ENCODE data around the gene IZUMO1.

IZUMO1 gene

GRCh38 chr19:48756686-48757085 is 10.0 kb upstream of the IZUMO1 start:
- H3K4me3 ChIP-seq (ENCODE audit: insufficient read depth, low read length, poor library complexity, severe bottlenecking), result no peak overlapping the region
- no peaks in the 10 kb centered on the region for H4K20me1 ChIP-seq (ENCODE audit: low read depth, low read length)
- no peaks in the 10 kb centered on the region for H3K79me2 ChIP-seq (ENCODE audit: insufficient read depth, low read length)
- H3K9ac ChIP-seq (ENCODE audit: low read length), result no peak overlapping the region
- no peaks in the 10 kb centered on the region for H3K9me2 ChIP-seq (replicated peaks; ENCODE audit: insufficient read depth, low read length)
- no peak overlapping the region for H2AFZ ChIP-seq (ENCODE audit: low read depth, low read length, severe bottlenecking)
- H3K27ac ChIP-seq (ENCODE audit: low read depth, low read length), result no peak overlapping the region
- H3K36me3 ChIP-seq (ENCODE audit: low read length), result no peaks in the 10 kb centered on the region
- H3K9me3 ChIP-seq (ENCODE audit: insufficient read depth, low read length), result no peaks in the 10 kb centered on the region
- TF ChIP-seq CTCF (IDR thresholded peaks at IDR 0.05; ENCODE audit: insufficient read depth, low read length, poor library complexity, severe bottlenecking), result no peak
- no peak for TF ChIP-seq EZH2phosphoT487 (conservative IDR thresholded peaks at IDR 0.05; ENCODE audit: low read length)
- no peaks in the 10 kb centered on the region for H3F3A ChIP-seq (ENCODE audit: insufficient read depth)
- H3K27me3 ChIP-seq (ENCODE audit: low read length), result no peaks in the 10 kb centered on the region
- no peak overlapping the region for H3K4me2 ChIP-seq (ENCODE audit: low read depth, low read length, poor library complexity, severe bottlenecking)

GRCh38 chr19:48756212-48756611 is 9.5 kb upstream of the IZUMO1 start:
- Histone ChIP-seq H3F3A (ENCODE audit: insufficient read depth) (no peaks in the 10 kb centered on the region), H3K4me2 (ENCODE audit: low read depth, low read length, poor library complexity, severe bottlenecking) (no peak overlapping the region), H3K9ac (ENCODE audit: low read length) (no peak overlapping the region), H3K36me3 (ENCODE audit: low read length) (no peaks in the 10 kb centered on the region), H3K4me3 (ENCODE audit: insufficient read depth, low read length, poor library complexity, severe bottlenecking) (no peak overlapping the region), H3K9me3 (ENCODE audit: insufficient read depth, low read length) (no peaks in the 10 kb centered on the region), H3K9me2 (replicated peaks; ENCODE audit: insufficient read depth, low read length) (no peaks in the 10 kb centered on the region), H4K20me1 (ENCODE audit: low read depth, low read length) (no peaks in the 10 kb centered on the region), H3K27me3 (ENCODE audit: low read length) (no peaks in the 10 kb centered on the region), H3K27ac (ENCODE audit: low read depth, low read length) (no peak overlapping the region), H2AFZ (ENCODE audit: low read depth, low read length, severe bottlenecking) (no peak overlapping the region), H3K79me2 (ENCODE audit: insufficient read depth, low read length) (no peaks in the 10 kb centered on the region)
- TF ChIP-seq EZH2phosphoT487 (conservative IDR thresholded peaks at IDR 0.05; ENCODE audit: low read length), result no peak
- no peak for TF ChIP-seq CTCF (IDR thresholded peaks at IDR 0.05; ENCODE audit: insufficient read depth, low read length, poor library complexity, severe bottlenecking)

GRCh38 chr19:48755787-48756186 is 9.1 kb upstream of the IZUMO1 start:
- Histone ChIP-seq H3K4me2 (ENCODE audit: low read depth, low read length, poor library complexity, severe bottlenecking) (no peak overlapping the region), H3K27me3 (ENCODE audit: low read length) (no peaks in the 10 kb centered on the region), H3K9me3 (ENCODE audit: insufficient read depth, low read length) (no peaks in the 10 kb centered on the region), H3K27ac (ENCODE audit: low read depth, low read length) (no peak overlapping the region), H3K36me3 (ENCODE audit: low read length) (no peaks in the 10 kb centered on the region), H4K20me1 (ENCODE audit: low read depth, low read length) (no peaks in the 10 kb centered on the region), H3K9me2 (replicated peaks; ENCODE audit: insufficient read depth, low read length) (no peaks in the 10 kb centered on the region), H3K79me2 (ENCODE audit: insufficient read depth, low read length) (no peaks in the 10 kb centered on the region), H2AFZ (ENCODE audit: low read depth, low read length, severe bottlenecking) (no peak overlapping the region), H3K4me3 (ENCODE audit: insufficient read depth, low read length, poor library complexity, severe bottlenecking) (no peak overlapping the region), H3F3A (ENCODE audit: insufficient read depth) (no peaks in the 10 kb centered on the region), H3K9ac (ENCODE audit: low read length) (no peak overlapping the region)
- TF ChIP-seq CTCF (IDR thresholded peaks at IDR 0.05; ENCODE audit: insufficient read depth, low read length, poor library complexity, severe bottlenecking) (no peak), EZH2phosphoT487 (conservative IDR thresholded peaks at IDR 0.05; ENCODE audit: low read length) (no peak)

Measured in SU-DHL-6 (cell line).